ENCODE results near the gene ARHGEF26. TPM values are rescaled to one million over a fixed set of nuclear protein-coding genes. Genes with fewer than 3 reads are reported as not detected.

ARHGEF26 gene
- total RNA-seq, 1 experiment from 2014 or later = 13.7 TPM

DNA sequence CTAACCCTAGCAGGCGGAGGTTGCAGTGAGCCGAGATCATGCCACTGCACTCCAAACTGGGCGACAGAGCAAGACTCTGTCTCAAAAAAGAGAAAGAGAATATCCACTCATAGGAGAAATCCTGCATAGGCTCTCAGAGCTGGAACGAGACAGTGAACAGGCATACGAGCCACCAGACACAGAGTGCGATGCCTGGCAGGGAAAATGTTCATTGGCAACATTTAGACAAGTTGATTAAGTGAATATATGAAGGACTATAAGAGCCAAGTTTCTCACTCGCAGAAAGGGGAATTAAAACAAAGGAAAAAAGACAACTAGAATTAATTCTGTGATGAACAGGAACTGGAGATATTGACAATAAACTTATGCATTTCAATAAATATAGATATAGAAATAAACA lies 27.1 kb upstream of the ARHGEF26 start:
- H3K9me3 ChIP-seq (ENCODE audit: control insufficient read depth, low read depth, low read length) = no peaks in the 10 kb centered on the region
- H2BK15ac ChIP-seq (ENCODE audit: low read depth, low read length) = no peak overlapping the region
- no peaks in the 10 kb centered on the region for H4K20me1 ChIP-seq (ENCODE audit: control insufficient read depth, insufficient read depth, insufficient read length)
- no peak overlapping the region for H3K9ac ChIP-seq (ENCODE audit: extremely low read depth, insufficient read length, low read length)
- H2AK5ac ChIP-seq (ENCODE audit: insufficient read length, low read length) = no peak overlapping the region
- H3K79me2 ChIP-seq (ENCODE audit: insufficient read depth, low read length) = no peaks in the 10 kb centered on the region
- Mint-ChIP-seq H3K27ac (no peak overlapping the region), H3K4me3 (no peak overlapping the region), H3K4me1 (peaks cover 0 to 7% of the 10 kb centered on the region in 2 experiments; a peak in 3 of 4 replicates), H3K36me3 (ENCODE audit: insufficient read depth in 1 of 3, low read depth in 3 of 3) (peaks cover 0 to 2% (median under 1%) of the 10 kb centered on the region in 3 experiments; a peak in 2 of 7 replicates), H3K27me3 (ENCODE audit: low read depth) (no peaks in the 10 kb centered on the region), H3K9me3 (no peaks in the 10 kb centered on the region; a peak in 1 of 5 replicates)
- H3K4ac ChIP-seq (ENCODE audit: low read depth, low read length) = no peak overlapping the region
- no peak overlapping the region for H3K4me2 ChIP-seq (ENCODE audit: insufficient read depth, insufficient read length, low read length)
- WGBS (ENCODE audit: extremely low coverage, insufficient read length, low lambda C conversion rate) = no CpG with 5 or more reads among the region's 7 CpGs
- no peak overlapping the region for H2BK120ac ChIP-seq (ENCODE audit: low read depth, low read length, poor library complexity, severe bottlenecking)
- TF ChIP-seq, protein P1, sequence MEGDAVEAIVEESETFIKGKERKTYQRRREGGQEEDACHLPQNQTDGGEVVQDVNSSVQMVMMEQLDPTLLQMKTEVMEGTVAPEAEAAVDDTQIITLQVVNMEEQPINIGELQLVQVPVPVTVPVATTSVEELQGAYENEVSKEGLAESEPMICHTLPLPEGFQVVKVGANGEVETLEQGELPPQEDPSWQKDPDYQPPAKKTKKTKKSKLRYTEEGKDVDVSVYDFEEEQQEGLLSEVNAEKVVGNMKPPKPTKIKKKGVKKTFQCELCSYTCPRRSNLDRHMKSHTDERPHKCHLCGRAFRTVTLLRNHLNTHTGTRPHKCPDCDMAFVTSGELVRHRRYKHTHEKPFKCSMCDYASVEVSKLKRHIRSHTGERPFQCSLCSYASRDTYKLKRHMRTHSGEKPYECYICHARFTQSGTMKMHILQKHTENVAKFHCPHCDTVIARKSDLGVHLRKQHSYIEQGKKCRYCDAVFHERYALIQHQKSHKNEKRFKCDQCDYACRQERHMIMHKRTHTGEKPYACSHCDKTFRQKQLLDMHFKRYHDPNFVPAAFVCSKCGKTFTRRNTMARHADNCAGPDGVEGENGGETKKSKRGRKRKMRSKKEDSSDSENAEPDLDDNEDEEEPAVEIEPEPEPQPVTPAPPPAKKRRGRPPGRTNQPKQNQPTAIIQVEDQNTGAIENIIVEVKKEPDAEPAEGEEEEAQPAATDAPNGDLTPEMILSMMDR (conservative IDR thresholded peaks at IDR 0.05) = no peak
- no peaks in the 10 kb centered on the region for H3K4me1 ChIP-seq (ENCODE audit: insufficient read depth, low read length)
- no peak overlapping the region for H2AFZ ChIP-seq (ENCODE audit: low read length)
- H3K14ac ChIP-seq (ENCODE audit: insufficient read depth, low read length) = no peak overlapping the region
- H2BK5ac ChIP-seq (ENCODE audit: insufficient read length, low read length) = no peak overlapping the region
- H3K27me3 ChIP-seq (ENCODE audit: insufficient read depth, low read length) = no peaks in the 10 kb centered on the region
- no peak overlapping the region for H2BK20ac ChIP-seq (ENCODE audit: low read depth, low read length, poor library complexity, severe bottlenecking)
- no peak overlapping the region for H3T11ph ChIP-seq (ENCODE audit: low read length)
- H3K23ac ChIP-seq (ENCODE audit: insufficient read length, low read depth, low read length) = no peak overlapping the region
- no peak overlapping the region for H4K5ac ChIP-seq (ENCODE audit: insufficient read length, low read depth, low read length)
- H3K27ac ChIP-seq (ENCODE audit: insufficient read length, low read depth, low read length) = no peak overlapping the region
- H2BK12ac ChIP-seq (ENCODE audit: insufficient read length, low read depth, low read length) = no peak overlapping the region
- H3K56ac ChIP-seq (ENCODE audit: insufficient read length, low read depth, low read length) = no peak overlapping the region
- no peaks in the 10 kb centered on the region for H3K79me1 ChIP-seq (ENCODE audit: insufficient read depth, low read depth, low read length, poor library complexity, severe bottlenecking)
- no peak overlapping the region for H4K8ac ChIP-seq (replicated peaks; ENCODE audit: insufficient read length, low read depth, low read length)
- no peak overlapping the region for H3K18ac ChIP-seq (ENCODE audit: insufficient read length, low read depth, low read length)
- DNase-seq = no peak
- H3K23me2 ChIP-seq (ENCODE audit: insufficient read length, low read depth, low read length, poor library complexity, severe bottlenecking) = no peaks in the 10 kb centered on the region
- no peak overlapping the region for H4K91ac ChIP-seq (ENCODE audit: insufficient read length, low read depth, low read length)

Measured in H9 (cell line).